PFSK-1 (cell line): ENCODE data around the gene LMO3.

ENCODE experiments used
- FOXP2 ChIP-seq: optimal IDR thresholded peaks from 2 replicates; pipeline ENCODE3; 2011; ENCODE audit warnings: borderline replicate concordance, control low read depth, inconsistent platforms; ENCODE audit not compliant: insufficient read depth; ENCODE audit errors: extremely low read length, extremely low read depth
- POLR2AphosphoS5 ChIP-seq: IDR thresholded peaks from 2 replicates; pipeline ENCODE4 v1.6.1; 2012; ENCODE audit warnings: low read depth, mild to moderate bottlenecking, control low read depth, low read length, moderate library complexity
- SIN3A ChIP-seq: IDR thresholded peaks from 2 replicates; pipeline ENCODE4 v1.6.1; 2012; ENCODE audit warnings: mild to moderate bottlenecking, low read length, moderate library complexity, borderline replicate concordance; ENCODE audit not compliant: insufficient read depth
- TAF1 ChIP-seq: IDR thresholded peaks from 2 replicates; pipeline ENCODE4 v1.6.1; 2012; ENCODE audit warnings: low read length, control low read depth, borderline replicate concordance; ENCODE audit not compliant: insufficient read depth
- TF ChIP-seq, protein P1 (sequence below), 2 experiments: IDR thresholded peaks; 2 replicates each; pipeline versions ENCODE4 v1.6.1 to v1.8.0; 2011 to 2012; ENCODE audit warnings: low read depth in 2 of 2, low read length in 2 of 2, control low read depth in 1 of 2, inconsistent platforms in 1 of 2, mild to moderate bottlenecking in 1 of 2, moderate library complexity in 1 of 2; ENCODE audit not compliant: insufficient read depth in 1 of 2

DNA sequence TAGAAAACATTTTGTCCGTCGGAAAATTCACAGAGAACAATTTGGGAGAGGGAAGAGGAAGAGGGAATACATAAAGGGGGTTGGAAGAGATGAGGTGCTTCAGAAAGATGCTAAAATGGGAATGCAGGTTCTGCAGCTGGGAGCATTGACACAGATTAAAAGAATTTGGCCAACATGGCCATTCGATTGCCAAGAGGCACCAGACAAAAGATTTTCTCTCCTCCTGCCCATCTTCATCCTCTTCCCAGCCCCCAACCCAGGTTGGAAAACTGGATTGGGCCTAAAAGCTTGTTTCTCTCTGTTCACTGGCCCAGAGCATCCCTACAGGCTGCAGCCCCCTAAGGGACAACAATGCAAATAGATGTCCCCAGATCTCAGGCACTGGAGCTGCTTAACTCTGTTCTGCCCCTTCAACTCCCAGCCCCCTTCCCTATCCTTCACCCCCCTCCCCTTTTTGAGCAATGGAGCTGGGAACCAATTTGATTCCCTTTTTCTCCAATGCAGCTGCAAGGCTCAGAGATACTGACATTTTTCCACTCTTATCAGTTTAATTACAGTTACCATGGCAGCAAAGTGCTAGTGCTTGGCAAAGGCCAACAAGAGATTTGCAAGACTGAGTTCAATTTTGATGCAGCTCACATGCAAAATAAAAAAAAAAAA, 1.9 kb downstream of the LMO3 start:
- TF ChIP-seq, protein P1, sequence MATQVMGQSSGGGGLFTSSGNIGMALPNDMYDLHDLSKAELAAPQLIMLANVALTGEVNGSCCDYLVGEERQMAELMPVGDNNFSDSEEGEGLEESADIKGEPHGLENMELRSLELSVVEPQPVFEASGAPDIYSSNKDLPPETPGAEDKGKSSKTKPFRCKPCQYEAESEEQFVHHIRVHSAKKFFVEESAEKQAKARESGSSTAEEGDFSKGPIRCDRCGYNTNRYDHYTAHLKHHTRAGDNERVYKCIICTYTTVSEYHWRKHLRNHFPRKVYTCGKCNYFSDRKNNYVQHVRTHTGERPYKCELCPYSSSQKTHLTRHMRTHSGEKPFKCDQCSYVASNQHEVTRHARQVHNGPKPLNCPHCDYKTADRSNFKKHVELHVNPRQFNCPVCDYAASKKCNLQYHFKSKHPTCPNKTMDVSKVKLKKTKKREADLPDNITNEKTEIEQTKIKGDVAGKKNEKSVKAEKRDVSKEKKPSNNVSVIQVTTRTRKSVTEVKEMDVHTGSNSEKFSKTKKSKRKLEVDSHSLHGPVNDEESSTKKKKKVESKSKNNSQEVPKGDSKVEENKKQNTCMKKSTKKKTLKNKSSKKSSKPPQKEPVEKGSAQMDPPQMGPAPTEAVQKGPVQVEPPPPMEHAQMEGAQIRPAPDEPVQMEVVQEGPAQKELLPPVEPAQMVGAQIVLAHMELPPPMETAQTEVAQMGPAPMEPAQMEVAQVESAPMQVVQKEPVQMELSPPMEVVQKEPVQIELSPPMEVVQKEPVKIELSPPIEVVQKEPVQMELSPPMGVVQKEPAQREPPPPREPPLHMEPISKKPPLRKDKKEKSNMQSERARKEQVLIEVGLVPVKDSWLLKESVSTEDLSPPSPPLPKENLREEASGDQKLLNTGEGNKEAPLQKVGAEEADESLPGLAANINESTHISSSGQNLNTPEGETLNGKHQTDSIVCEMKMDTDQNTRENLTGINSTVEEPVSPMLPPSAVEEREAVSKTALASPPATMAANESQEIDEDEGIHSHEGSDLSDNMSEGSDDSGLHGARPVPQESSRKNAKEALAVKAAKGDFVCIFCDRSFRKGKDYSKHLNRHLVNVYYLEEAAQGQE (IDR thresholded peaks at IDR 0.05; ENCODE audit: insufficient read depth in 1 of 2, low read depth in 2 of 2, low read length in 2 of 2), result no peak
- TF ChIP-seq SIN3A (no peak), POLR2AphosphoS5 (no peak), TAF1 (no peak), FOXP2 (no peak)
